Osteoblast (primary cell): ENCODE data around the gene PADI6. TPM values are rescaled to one million over a fixed set of nuclear protein-coding genes. Genes with fewer than 3 reads are reported as not detected.
A peak's percentile ranks its signal among the peaks of the same experiment; 100 is the strongest.

Experiments
- DNase-seq: peaks from one replicate; pipeline ENCODE4 v3.0.0; 2011; ENCODE audit warnings: low spot score, mixed read lengths; ENCODE audit not compliant: insufficient read length; ENCODE audit errors: missing footprints
- H2AFZ ChIP-seq: 2 replicates; pipeline ENCODE4 v1.6.0; 2011; ENCODE audit warnings: mild to moderate bottlenecking, low read length
- H3K27ac ChIP-seq: 2 replicates; pipeline ENCODE4 v1.5.1; 2011; ENCODE audit warnings: mild to moderate bottlenecking, low read depth, low read length, moderate library complexity
- H3K27me3 ChIP-seq: 2 replicates; pipeline ENCODE4 v1.6.0; 2012; ENCODE audit warnings: mild to moderate bottlenecking, control low read depth, inconsistent platforms, low read length, moderate library complexity; ENCODE audit not compliant: insufficient read depth
- H3K36me3 ChIP-seq: 2 replicates; pipeline ENCODE4 v1.5.1; 2011; ENCODE audit warnings: mild to moderate bottlenecking, low read length, control low read depth, moderate library complexity; ENCODE audit not compliant: insufficient read depth
- H3K4me1 ChIP-seq: 2 replicates; pipeline ENCODE4 v1.5.1; 2011; ENCODE audit warnings: mild to moderate bottlenecking, low read length, control low read depth, moderate library complexity; ENCODE audit not compliant: insufficient read depth
- H3K4me2 ChIP-seq: 2 replicates; pipeline ENCODE4 v1.6.0; 2011; ENCODE audit warnings: mild to moderate bottlenecking, low read length; ENCODE audit not compliant: insufficient read depth
- H3K4me3 ChIP-seq: fragments of 200-600 bp; sonication (generic); 3 replicates; pipeline ENCODE4 v1.5.1; 2012; ENCODE audit warnings: mild to moderate bottlenecking, low read length, inconsistent platforms; ENCODE audit not compliant: insufficient read depth
- H3K79me2 ChIP-seq: 2 replicates; pipeline ENCODE4 v1.6.0; 2012; ENCODE audit warnings: mild to moderate bottlenecking, low read length, control low read depth, inconsistent platforms; ENCODE audit not compliant: insufficient read depth
- H3K9me3 ChIP-seq: 2 replicates; pipeline ENCODE4 v1.5.1; 2011; ENCODE audit warnings: low read depth, low read length, control low read depth
- H4K20me1 ChIP-seq: 2 replicates; pipeline ENCODE4 v1.6.0; 2012; ENCODE audit warnings: mild to moderate bottlenecking, low read length, control low read depth; ENCODE audit not compliant: insufficient read depth
- total RNA-seq: library from RNA; depleted of rRNA; stranded (reverse); fragments of >200 nt; gene quantifications from 2 replicates; pipeline ENCODE4 v1.2.3, GENCODE V29; 2012
- TF ChIP-seq, protein P1 (sequence below): IDR thresholded peaks from 2 replicates; pipeline ENCODE4 v1.5.1; 2011; ENCODE audit warnings: mild to moderate bottlenecking, low read depth, low read length, moderate library complexity; ENCODE audit errors: extremely low read depth

PADI6 gene
- total RNA-seq, 1 donor = not detected

DNA sequence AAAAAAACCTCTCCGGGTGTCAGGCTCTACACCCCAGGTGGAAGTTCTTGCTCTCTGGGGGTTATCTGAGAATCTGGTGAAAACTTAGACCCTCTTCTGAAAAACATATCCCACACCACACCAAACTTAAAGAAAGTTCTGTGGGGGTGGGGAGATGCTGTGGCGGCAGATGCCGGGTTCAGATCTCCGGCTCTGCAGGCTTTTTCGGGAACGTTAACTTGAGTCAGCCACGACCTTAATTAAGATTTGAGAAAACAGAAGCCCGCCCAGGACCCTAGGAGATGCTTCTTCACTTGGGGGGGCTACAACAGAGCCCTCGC, 65.2 kb downstream of the PADI6 start:
- Histone ChIP-seq H3K4me3 (peak overlapping the region; percentile 85), H3K9me3 (no peaks in the 10 kb centered on the region), H4K20me1 (peaks cover 35% of the 10 kb centered on the region), H3K27me3 (no peaks in the 10 kb centered on the region), H3K27ac (no peak overlapping the region), H3K36me3 (peaks cover 8% of the 10 kb centered on the region), H2AFZ (peak overlapping the region; percentile 57), H3K4me1 (peaks cover 31% of the 10 kb centered on the region), H3K79me2 (peaks cover 60% of the 10 kb centered on the region), H3K4me2 (peak overlapping the region; percentile 80)
- DNase-seq = no peak
- TF ChIP-seq, protein P1, sequence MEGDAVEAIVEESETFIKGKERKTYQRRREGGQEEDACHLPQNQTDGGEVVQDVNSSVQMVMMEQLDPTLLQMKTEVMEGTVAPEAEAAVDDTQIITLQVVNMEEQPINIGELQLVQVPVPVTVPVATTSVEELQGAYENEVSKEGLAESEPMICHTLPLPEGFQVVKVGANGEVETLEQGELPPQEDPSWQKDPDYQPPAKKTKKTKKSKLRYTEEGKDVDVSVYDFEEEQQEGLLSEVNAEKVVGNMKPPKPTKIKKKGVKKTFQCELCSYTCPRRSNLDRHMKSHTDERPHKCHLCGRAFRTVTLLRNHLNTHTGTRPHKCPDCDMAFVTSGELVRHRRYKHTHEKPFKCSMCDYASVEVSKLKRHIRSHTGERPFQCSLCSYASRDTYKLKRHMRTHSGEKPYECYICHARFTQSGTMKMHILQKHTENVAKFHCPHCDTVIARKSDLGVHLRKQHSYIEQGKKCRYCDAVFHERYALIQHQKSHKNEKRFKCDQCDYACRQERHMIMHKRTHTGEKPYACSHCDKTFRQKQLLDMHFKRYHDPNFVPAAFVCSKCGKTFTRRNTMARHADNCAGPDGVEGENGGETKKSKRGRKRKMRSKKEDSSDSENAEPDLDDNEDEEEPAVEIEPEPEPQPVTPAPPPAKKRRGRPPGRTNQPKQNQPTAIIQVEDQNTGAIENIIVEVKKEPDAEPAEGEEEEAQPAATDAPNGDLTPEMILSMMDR = no peak

DNA sequence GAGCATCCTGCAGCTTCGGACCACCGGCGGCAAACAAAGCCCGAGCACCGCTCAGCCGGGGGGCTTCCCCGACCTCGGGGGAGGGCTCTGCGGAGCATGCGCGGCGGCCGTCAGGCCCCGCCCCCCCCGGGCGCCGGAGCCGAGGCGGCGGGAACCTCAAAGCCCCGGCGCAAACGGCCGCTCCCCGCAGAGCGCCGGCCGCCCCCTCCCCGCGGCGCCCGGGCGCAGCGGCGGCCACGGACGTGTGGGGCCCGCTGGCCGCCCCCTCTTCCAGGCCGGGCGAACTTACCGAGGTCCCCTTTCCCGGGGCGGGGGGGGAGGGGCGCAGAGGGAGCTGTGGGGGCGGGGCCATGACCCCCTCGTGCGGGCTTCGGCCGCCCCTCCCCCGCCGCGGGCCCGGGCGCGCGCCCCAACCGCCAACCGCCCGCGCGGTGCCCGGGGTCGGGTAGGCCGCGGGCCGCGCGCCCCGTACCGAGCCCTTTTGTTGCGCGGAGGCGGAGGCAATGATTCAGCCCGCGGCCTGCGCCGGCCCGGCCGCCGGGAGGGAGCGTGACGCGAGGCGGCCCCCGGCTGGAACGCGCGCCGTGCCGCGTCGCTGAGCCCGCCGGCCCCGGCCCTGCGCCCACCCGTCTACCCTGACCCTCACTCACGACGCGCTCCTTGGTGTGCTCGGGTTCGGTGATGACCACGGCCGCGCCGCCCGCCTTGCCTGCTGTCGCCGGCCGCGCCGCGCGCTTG, 65.8 kb downstream of the PADI6 start:
- Histone ChIP-seq H3K27ac (no peak overlapping the region), H3K4me3 (peak overlapping the region; percentile 85), H4K20me1 (peaks cover 29% of the 10 kb centered on the region), H3K4me2 (peak overlapping the region; percentile 92), H3K79me2 (peaks cover 55% of the 10 kb centered on the region), H3K27me3 (no peaks in the 10 kb centered on the region), H3K4me1 (peaks cover 33% of the 10 kb centered on the region), H2AFZ (peak overlapping the region; percentile 57), H3K36me3 (peaks cover 8% of the 10 kb centered on the region), H3K9me3 (no peaks in the 10 kb centered on the region)
- DNase-seq = peak; percentile 99
- TF ChIP-seq, protein P1 = no peak

DNA sequence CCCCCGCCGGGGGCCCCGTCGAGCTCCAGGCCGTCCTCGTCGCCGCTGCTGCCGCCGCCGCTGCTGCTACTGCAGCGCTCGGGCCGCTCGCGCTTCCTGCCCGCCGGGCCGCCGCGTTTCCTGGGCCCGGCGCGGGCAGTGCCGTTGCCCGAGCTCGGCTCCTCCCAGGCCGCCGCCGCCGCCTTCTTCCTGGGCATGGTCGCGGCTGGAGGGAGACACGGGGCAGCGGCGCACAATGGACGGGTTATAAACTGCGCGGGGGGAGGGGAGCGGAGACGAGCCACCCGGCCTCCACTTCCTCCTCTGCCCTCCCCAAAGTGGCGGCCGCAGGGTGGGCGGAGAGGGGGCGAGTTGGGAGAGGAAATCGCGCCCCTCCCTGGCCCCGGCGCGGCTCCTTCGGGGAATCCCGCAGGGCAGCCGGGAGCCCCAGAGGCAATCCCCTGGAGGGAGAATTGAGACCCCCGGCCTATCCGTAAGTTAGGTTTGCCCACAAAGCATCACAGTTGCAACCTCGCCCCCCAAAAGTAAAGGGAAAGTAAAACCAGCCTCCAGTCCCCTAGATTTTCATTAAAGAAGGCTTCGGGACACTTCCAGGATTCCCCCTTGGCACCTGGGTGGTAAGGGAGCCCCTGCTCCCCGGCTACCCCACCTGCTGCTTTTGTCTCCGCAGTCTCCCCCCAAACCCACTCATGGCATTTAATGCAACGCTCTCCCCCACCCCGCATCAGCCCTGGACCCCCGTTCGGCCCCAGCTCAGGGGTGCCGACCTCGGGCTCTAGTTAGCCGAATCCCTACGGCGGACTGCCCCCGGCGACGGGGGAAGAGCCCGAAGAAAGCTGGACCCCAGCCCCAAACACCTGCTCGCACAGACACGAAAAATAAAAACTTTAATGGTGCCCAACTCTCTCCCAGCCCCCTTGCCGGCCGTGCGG, 66.6 kb downstream of the PADI6 start:
- Histone ChIP-seq H2AFZ (peak overlapping the region; percentile 44), H4K20me1 (peaks cover 21% of the 10 kb centered on the region), H3K27me3 (no peaks in the 10 kb centered on the region), H3K4me3 (peak overlapping the region; percentile 85), H3K9me3 (no peaks in the 10 kb centered on the region), H3K36me3 (peaks cover 7% of the 10 kb centered on the region), H3K4me1 (peaks cover 40% of the 10 kb centered on the region), H3K27ac (peak overlapping the region; percentile 62), H3K4me2 (peak overlapping the region; percentile 92), H3K79me2 (peaks cover 47% of the 10 kb centered on the region)
- TF ChIP-seq, protein P1 = no peak
- DNase-seq = peak; percentile 93
